Ammon's horn (tissue), 1 donor: ENCODE results near the gene ECHS1.

ENCODE experiments used
- DNase-seq: peaks from one replicate; pipeline ENCODE4 v3.0.0-alpha.2; 2016; ENCODE audit warnings: low spot score

Gene ECHS1

DNA sequence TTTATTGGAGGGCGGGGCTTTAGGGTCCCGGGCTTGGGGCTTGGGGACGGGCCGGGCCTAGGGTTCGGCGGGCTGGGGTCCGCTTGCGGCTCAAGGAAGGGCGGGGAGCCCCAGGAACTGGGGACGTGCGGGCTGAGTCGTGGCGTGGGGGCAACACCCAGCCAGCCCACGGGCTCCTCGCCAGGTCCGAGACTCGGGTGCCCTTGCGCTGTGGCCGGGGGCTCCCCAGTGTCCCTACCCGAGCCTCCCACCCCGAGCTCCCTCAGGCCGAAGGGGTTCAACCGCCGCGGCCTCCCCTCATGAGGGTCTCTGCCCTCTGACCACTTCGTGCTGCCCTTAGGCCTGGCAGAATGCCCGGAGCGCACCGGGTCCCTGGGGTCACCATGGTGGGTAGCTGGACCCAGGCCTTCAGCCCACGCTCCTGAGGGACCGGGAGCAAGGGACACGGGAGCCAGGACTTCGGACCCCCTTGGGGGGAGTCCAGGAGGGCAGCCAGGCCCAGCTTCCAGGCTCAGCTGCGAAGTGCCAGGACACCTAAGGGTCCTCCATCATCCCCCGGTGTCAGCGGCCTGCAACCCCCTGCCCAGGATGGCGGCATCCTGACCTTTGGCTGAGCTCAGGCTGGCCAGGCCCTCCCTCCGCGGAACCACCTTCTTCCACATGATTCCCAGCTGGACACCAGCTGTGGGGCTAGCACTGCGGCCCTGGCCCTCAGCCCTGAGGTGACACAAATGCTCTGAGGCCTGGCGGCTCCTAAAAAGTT lies 14.8 kb downstream of the ECHS1 start:
- DNase-seq: no peak

- DNase-seq: no peak
These were observed 15.6 kb downstream of the ECHS1 start, which contains the start of gene FUOM for GRCh38 chr10:133357285-133358161. Gene FUOM (minus strand): TSS chr10:133358019. CDS start chr10:133358007, 12 bp downstream.

- no peak for DNase-seq
These were observed 16.4 kb downstream of the ECHS1 start for GRCh38 chr10:133356549-133357284.

- DNase-seq: no peak
These were observed 17.2 kb downstream of the ECHS1 start for GRCh38 chr10:133355991-133356390.

DNA sequence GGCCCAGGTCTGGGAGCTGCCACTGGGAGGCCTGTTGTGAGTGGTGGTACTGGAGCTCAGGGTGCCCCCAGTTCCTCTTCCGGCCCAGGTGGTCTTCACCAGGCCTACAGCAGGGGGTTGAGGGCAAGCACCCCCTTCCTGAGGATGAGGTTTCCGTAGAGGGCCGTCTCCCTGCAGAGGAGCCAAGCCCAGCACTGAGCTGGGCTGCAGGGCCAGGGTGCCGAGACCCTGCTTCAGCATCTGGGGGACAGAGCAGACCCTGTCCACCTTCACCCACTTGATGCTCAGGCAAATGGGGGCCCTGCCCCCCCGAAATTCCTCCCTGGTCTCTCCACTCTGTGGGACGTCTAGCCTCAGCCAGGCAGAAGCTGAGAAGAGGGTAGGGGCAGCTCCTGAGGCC lies 17.9 kb downstream of the ECHS1 start:
- DNase-seq: no peak

DNA sequence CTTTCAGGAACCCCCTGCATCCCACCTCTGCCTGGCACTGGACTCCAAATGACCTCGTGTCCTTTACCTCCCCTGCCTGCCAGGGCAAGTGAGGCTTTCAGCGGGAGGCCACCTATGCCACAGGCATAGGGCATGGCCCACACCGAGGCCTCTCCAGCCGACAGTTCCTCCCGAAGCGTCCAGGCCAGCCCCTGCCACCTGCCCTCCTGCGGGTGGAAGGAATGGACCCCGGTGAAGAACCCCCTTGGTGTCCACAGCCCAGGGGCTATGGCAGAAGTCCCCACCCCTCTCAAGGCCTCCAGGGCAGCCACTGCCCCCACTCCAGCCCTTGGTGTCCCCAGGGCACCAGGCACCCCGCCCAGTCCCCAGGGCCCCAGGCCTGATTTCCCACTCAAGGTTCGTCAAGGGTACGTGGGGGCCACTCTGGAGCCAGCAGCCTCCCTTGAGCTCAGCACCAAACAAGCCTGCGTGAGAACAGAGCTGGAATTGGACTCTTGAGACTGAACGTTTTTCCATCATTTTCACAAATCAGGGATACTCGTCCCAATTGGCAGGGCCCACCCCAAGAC lies 18.4 kb downstream of the ECHS1 start:
- no peak for DNase-seq

DNA sequence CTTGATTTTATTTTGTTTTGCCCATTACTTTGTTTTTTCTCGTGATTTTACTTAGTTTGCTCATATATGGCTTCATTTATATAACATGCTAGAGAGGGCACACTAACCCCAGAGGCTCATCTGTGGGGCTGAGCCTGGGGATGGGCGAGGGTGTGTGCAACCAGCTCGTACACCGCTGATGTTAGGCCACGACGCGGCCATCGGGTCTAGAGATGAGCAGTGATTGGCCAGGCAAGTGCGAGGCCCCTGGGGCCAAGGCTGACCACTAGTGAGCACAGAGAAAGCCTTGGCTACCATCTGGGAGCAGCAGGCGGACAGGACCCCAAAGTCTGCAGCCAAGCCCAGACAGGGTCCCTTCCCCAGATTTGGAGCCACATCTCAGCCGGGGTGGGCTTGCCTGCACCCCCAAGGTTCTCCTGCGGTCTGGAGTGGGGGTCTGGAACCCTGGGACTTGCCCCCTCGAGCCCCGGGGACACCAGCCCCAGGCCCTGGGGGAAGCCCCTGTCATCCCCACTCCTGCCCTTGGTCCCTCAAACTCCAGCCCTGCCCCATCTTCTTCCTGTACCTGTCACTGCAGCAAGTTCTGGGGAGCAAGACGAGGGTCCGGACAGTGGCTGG lies 19.1 kb downstream of the ECHS1 start:
- no peak for DNase-seq

GRCh38 chr10:133353202-133353959 lies 19.8 kb downstream of the ECHS1 start:
- DNase-seq: no peak

- no peak for DNase-seq
These were observed 21.5 kb downstream of the ECHS1 start for GRCh38 chr10:133351408-133352318.

DNA sequence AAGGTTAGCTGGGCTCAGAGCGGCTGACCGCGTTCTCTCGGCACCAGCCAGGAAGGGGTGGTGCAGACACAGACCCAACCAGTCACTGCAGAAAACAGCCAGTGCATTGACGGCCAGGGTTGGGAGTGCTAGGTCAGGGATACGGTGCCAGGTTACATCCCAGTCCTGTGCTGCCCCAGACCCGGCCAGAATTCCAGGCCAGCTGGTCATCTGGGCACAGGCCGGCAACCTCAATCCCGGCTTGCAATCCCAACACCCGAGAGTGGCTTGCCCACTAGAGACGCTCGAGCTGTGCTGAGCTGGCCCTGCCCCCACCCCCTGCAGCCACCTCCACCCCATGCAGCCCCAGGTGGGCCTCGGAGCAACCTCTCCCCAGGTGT lies 22.2 kb downstream of the ECHS1 start:
- no peak for DNase-seq

GRCh38 chr10:133350283-133350949 lies 22.7 kb downstream of the ECHS1 start:
- DNase-seq: no peak

GRCh38 chr10:133349577-133350011 lies 23.6 kb downstream of the ECHS1 start:
- no peak for DNase-seq

DNA sequence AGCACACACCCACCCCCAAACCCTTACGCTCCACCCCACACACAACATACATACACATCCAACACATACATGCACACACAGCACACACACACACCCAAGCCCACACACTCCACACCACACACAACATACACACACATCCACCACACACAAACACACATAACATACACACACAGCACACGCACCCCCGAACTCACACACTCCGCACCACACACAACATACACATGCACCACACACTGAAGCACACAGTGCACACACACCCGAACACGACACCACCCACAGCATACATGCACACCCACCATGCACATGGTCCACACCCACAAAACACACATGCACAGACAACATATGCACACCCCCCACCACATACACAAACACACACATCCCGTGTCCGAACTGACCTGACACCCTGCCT lies 24.0 kb downstream of the ECHS1 start:
- DNase-seq: no peak

DNA sequence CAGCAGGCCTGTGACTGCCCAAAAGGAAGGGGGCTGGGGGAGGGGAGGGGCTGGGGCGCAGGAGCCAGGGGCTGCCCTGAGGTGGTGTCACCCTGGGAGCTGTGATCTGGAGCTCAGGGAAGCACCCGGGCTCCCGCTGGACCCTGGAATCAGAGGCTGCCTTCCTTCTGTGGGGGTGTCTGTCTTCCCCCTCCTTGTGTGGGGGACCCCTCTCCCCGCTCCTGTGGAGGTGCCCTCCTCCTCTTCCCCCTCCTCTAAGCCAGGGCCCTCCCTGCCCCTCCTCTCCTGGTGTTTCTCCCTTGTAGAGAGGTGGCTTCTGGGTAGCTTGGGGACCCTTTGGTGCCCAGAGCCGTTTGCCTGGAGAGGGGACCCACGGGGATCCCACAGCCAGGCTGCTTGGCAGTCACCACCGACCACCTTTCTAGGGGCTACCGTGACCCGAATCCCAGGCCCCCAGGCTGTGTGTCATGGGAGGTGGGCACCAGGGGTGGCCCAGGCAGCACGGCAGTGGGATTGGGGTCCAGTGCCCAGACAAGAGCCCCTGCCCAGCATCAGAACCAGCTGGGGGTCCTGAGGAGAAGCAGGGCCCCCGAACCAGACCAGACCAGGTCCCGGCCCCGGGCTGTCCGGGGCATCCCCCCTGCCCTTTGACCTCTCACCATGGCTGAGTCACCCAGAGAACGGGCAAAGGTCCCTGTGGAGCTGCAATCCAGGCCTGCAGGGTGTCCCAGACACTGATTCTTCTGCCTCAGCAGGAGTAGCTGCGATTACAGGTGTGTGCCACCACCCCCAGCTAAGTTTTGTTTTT lies 25.2 kb downstream of the ECHS1 start:
- no peak for DNase-seq

- DNase-seq: no peak
These were observed 26.7 kb downstream of the ECHS1 start for GRCh38 chr10:133346413-133346812.

- no peak for DNase-seq
These were observed 28.9 kb downstream of the ECHS1 start for GRCh38 chr10:133344236-133344635.

GRCh38 chr10:133343558-133343957 lies 29.6 kb downstream of the ECHS1 start:
- DNase-seq: no peak

DNA sequence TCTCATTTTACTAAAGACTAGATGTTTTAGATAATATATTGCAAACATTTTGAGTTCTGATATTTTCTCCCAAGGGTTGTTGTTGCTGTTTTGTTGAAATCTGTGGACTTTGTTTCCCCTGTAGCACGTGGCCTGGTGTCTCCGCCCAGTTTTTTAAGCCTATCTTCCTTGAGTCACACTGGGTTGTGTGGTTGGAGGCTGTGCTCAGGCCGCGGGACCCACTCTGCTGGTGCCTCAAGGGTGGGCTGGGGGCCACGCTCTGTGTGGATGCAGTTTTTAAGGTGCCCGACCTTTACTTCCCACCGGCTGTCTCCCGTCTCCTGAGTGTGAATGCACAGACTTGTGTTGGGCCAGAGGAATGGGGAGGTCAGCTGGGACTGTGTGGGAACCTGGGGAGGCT lies 30.2 kb downstream of the ECHS1 start:
- DNase-seq: no peak
